NB4 (cell line): Measurements from ENCODE around the gene MPC1.

Experiments used
- DNase-seq: peaks from one replicate; pipeline ENCODE4 v3.0.0; 2010; ENCODE audit warnings: low read depth
- H3K4me3 ChIP-seq: one replicate; pipeline ENCODE4 v1.5.1; 2011; ENCODE audit warnings: mild to moderate bottlenecking, low read depth, low read length, moderate library complexity
- MYC ChIP-seq: IDR thresholded peaks from 2 replicates; pipeline ENCODE4 v1.6.1; 2011; ENCODE audit warnings: low read depth, low read length
- POLR2A ChIP-seq: IDR thresholded peaks from 2 replicates; pipeline ENCODE4 v1.6.1; 2011; ENCODE audit warnings: mild to moderate bottlenecking; ENCODE audit not compliant: insufficient read length; ENCODE audit errors: extremely low read depth
- TF ChIP-seq, protein P1 (sequence below): IDR thresholded peaks from one replicate; pipeline ENCODE4 v1.5.1; 2012; ENCODE audit warnings: low read depth, low read length
- TF ChIP-seq, protein P2 (sequence below): IDR thresholded peaks from 2 replicates; pipeline ENCODE4 v1.6.1; 2011; ENCODE audit warnings: low read depth, low read length

MPC1 gene

GRCh38 chr6:166360243-166361076 is 22.3 kb downstream of the MPC1 start:
- H3K4me3 ChIP-seq, result peak overlapping the region; percentile 48
- TF ChIP-seq, protein P1, sequence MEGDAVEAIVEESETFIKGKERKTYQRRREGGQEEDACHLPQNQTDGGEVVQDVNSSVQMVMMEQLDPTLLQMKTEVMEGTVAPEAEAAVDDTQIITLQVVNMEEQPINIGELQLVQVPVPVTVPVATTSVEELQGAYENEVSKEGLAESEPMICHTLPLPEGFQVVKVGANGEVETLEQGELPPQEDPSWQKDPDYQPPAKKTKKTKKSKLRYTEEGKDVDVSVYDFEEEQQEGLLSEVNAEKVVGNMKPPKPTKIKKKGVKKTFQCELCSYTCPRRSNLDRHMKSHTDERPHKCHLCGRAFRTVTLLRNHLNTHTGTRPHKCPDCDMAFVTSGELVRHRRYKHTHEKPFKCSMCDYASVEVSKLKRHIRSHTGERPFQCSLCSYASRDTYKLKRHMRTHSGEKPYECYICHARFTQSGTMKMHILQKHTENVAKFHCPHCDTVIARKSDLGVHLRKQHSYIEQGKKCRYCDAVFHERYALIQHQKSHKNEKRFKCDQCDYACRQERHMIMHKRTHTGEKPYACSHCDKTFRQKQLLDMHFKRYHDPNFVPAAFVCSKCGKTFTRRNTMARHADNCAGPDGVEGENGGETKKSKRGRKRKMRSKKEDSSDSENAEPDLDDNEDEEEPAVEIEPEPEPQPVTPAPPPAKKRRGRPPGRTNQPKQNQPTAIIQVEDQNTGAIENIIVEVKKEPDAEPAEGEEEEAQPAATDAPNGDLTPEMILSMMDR, result no peak
- TF ChIP-seq MYC (no peak), POLR2A (no peak)
- TF ChIP-seq, protein P2, sequence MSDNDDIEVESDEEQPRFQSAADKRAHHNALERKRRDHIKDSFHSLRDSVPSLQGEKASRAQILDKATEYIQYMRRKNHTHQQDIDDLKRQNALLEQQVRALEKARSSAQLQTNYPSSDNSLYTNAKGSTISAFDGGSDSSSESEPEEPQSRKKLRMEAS, result no peak
- peak; percentile 82 for DNase-seq

DNA sequence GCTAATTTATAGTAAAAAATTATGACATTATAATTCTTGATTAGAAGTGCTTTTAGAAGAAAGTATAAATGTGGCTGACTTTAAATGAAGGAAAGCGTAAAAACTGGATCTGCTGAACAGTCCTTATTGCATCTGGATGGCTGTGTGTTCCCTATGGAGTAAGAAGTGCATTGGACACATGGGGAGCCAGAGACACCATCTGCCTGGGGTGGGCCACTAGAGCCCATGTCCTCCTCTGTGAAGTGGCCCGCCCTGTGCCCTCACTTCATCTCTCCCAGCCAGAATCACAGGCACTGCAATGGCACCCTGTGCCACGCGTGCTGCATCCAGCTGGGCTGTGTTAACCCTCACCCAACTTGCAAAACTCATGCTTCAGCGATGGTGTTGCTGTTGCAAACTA is 27.2 kb downstream of the MPC1 start:
- DNase-seq, result no peak
- TF ChIP-seq, protein P2, result no peak
- no peak for TF ChIP-seq MYC
- TF ChIP-seq POLR2A, result no peak
- TF ChIP-seq, protein P1, result no peak

DNA sequence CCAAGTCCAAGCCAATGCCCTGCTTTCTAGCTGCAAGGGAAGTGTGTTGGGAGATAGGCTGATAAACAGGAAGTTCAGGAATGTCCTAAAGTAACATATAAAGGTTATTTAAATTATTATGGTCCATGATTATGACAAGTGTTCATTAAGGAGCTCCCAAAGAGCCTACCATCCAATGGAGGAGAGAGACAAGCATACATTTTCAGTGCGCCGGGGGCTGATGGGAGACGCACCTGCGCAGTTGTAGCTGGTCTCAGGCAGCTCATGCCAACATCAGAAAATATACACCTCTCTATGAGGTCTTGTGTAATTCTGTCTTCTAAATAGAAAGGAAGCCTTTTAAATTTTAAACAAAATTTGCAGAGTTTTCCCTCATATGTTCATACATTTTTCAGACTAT is 27.8 kb downstream of the MPC1 start:
- no peak for TF ChIP-seq POLR2A
- TF ChIP-seq, protein P2, result no peak
- no peak for TF ChIP-seq MYC
- TF ChIP-seq, protein P1, result no peak
- DNase-seq, result no peak
- H3K4me3 ChIP-seq, result no peak overlapping the region

More for the DNA sequence above, 27.2 kb downstream of the MPC1 start:
- no peak overlapping the region for H3K4me3 ChIP-seq

GRCh38 chr6:166354143-166354542 is 28.6 kb downstream of the MPC1 start:
- TF ChIP-seq POLR2A (no peak), MYC (no peak)
- TF ChIP-seq, protein P1, result no peak
- TF ChIP-seq, protein P2, result no peak
- H3K4me3 ChIP-seq, result no peak overlapping the region
- DNase-seq, result no peak

DNA sequence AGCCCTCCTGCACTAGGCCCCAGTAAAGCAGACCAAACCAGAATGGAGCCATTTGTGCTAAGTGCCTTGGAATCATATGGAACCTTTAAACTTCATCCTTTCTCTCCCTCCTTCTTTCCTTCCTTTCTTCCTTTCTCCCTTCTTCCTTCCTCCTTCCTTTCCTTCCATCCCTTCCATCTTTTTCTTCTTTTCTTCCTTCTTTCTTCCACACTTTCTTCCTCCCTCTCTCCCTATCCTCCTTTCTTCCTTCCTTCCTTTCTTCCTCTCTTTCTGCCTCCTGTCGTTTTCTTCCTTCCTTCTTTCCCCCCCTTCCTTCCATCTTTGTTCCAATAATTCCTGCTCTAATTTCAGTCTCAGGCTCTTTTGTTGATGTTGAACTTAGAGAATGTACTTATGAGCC is 29.2 kb downstream of the MPC1 start:
- TF ChIP-seq MYC (no peak), POLR2A (no peak)
- TF ChIP-seq, protein P2, result no peak
- TF ChIP-seq, protein P1, result no peak
- DNase-seq, result no peak
- no peak overlapping the region for H3K4me3 ChIP-seq
